Thoracic aorta (tissue), 2 donors: ENCODE measurements around the gene ASIC4. TPM values are rescaled to one million over a fixed set of nuclear protein-coding genes. Genes with fewer than 3 reads are reported as not detected.
A peak's percentile ranks its signal among the peaks of the same experiment; 100 is the strongest.

Experiments
- ATAC-seq: fragments of 150-250 bp; one replicate; pipeline ENCODE4 v1.8.0; 2017; ENCODE audit warnings: low read depth; ENCODE audit not compliant: insufficient number of reproducible peaks, low FRiP score
- DNase-seq: peaks from one replicate; pipeline ENCODE4 v3.0.0-alpha.2; 2020; ENCODE audit warnings: low spot score
- H3K27ac ChIP-seq, 2 donors: fragments of 200-600 bp; sonication (generic); 1 replicate in 1 of 2; 2 replicates in 1 of 2; pipeline ENCODE4 v1.5.1; 2016; ENCODE audit warnings: mild to moderate bottlenecking in 2 of 2, moderate library complexity in 2 of 2
- H3K27me3 ChIP-seq: fragments of 200-600 bp; sonication (generic); replicated peaks from 2 replicates; pipeline ENCODE4 v1.6.0; 2016; ENCODE audit warnings: mild to moderate bottlenecking; ENCODE audit not compliant: insufficient read depth
- H3K36me3 ChIP-seq: fragments of 200-600 bp; sonication (generic); one replicate; pipeline ENCODE4 v1.5.1; 2016
- H3K4me1 ChIP-seq, 2 donors: fragments of 200-600 bp; sonication (generic); 1 replicate in 1 of 2; 2 replicates in 1 of 2; pipeline versions ENCODE4 v1.5.1 to v1.6.0; 2016; ENCODE audit warnings: low read depth in 2 of 2, mild to moderate bottlenecking in 1 of 2; ENCODE audit not compliant: control insufficient read depth in 1 of 2
- H3K4me3 ChIP-seq: fragments of 200-600 bp; sonication (generic); 2 replicates; pipeline ENCODE4 v1.5.1; 2016; ENCODE audit warnings: mild to moderate bottlenecking
- H3K9me3 ChIP-seq: fragments of 200-600 bp; sonication (generic); 2 replicates; pipeline ENCODE4 v1.5.1; 2016
- total RNA-seq, 2 donors: library from RNA; depleted of rRNA; stranded (reverse); fragments of >200 nt; gene quantifications; one replicate each; pipeline versions ENCODE4 v1.1.0 to v1.2.3, GENCODE V29; 2016
- TF ChIP-seq, protein P1 (sequence below): fragments of 200-600 bp; sonication (generic); IDR thresholded peaks from one replicate; pipeline ENCODE4 v1.5.1; 2019; ENCODE audit warnings: antibody characterized with exemption

The ASIC4 gene
- total RNA-seq, 2 donors from 2014 or later = 0.41 TPM; not detected in 1

DNA sequence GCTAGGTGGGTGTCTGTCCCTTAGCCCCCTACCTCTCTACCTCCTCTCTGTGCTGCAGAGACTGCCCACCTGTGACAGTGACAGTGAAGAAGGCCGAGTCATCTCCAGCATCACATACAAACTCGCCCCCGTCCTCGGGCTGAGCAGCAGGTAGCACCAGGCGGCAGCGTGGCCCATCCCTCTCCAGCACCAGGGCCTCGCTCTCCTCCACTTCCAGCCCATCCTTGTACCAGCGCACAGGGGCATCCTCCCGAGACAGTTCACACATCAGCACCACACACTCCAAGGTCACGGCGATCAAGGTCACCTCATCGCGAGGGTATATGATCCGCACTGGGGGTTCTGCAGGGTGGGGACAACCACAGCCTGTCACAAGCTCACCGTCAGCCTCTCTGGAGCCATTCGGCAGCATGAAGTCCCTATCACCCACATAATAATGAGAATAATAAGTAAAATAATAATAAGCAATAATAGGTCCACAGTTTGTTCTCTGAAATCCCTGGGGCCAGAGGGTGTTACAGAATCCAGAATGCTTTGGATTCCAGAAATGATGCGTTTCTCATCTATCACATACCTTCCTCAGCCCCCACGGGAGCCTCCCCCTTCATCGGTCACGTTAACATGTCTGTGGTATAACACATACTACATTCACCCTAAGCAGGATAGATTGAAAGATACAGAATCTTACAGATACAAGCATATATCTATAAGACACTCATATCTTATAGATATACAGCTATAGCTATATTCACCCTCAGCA lies 45.1 kb downstream of the ASIC4 start:
- ATAC-seq = no peak
- DNase-seq = no peak
- no peaks in the 10 kb centered on the region for H3K9me3 ChIP-seq
- TF ChIP-seq, protein P1, sequence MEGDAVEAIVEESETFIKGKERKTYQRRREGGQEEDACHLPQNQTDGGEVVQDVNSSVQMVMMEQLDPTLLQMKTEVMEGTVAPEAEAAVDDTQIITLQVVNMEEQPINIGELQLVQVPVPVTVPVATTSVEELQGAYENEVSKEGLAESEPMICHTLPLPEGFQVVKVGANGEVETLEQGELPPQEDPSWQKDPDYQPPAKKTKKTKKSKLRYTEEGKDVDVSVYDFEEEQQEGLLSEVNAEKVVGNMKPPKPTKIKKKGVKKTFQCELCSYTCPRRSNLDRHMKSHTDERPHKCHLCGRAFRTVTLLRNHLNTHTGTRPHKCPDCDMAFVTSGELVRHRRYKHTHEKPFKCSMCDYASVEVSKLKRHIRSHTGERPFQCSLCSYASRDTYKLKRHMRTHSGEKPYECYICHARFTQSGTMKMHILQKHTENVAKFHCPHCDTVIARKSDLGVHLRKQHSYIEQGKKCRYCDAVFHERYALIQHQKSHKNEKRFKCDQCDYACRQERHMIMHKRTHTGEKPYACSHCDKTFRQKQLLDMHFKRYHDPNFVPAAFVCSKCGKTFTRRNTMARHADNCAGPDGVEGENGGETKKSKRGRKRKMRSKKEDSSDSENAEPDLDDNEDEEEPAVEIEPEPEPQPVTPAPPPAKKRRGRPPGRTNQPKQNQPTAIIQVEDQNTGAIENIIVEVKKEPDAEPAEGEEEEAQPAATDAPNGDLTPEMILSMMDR = no peak
- no peak overlapping the region for H3K4me3 ChIP-seq
- peaks cover 24% of the 10 kb centered on the region for H3K36me3 ChIP-seq
- H3K27ac ChIP-seq = no peak overlapping the region
- H3K4me1 ChIP-seq = no peaks in the 10 kb centered on the region
- no peaks in the 10 kb centered on the region for H3K27me3 ChIP-seq

DNA sequence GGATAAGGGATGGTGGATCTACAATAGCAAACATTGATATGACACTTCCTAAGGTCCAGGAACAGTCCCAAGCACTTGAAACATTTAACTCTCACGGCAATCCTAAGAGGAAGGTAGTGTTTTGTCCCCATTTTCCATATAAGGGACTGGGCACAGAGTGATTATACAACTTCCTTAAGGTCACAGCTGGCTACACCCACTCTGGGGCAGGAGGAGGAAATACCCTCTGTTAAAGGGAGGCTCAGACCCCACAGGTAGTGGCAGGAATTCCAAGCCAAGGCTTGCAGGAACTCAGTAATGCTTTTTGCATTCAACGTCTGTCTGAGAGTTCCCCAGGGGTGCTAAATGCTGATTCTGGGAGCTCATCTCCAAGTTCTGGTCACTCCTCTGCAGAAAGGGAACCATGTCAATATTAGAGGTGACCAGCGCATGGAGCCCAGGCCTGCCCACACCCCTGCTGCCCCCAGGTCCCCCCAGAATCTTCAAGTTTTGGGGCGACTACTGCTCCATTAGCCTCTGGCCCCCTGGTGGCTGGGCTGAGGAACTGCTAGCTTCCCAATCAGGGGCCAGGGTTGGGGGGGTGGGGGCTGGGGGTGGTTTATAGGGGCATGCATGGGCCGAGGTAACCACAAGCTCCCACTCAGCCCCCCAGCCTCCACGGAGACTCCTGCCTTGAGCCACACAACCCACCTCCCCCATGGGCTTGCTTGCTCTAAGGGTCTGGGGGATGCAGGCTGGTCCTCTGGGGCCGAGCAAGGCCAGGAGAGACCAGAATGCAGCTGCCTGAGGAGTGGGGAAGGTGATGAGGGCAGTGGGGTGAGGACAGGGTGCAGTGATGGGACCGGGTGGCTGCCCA lies 46.0 kb downstream of the ASIC4 start:
- H3K27ac ChIP-seq = no peak overlapping the region
- ATAC-seq (no peak), DNase-seq (no peak)
- H3K4me3 ChIP-seq = no peak overlapping the region
- no peaks in the 10 kb centered on the region for H3K9me3 ChIP-seq
- TF ChIP-seq, protein P1 = peak; percentile 87
- peaks cover 29% of the 10 kb centered on the region for H3K36me3 ChIP-seq
- H3K4me1 ChIP-seq = no peaks in the 10 kb centered on the region
- H3K27me3 ChIP-seq = no peaks in the 10 kb centered on the region

DNA sequence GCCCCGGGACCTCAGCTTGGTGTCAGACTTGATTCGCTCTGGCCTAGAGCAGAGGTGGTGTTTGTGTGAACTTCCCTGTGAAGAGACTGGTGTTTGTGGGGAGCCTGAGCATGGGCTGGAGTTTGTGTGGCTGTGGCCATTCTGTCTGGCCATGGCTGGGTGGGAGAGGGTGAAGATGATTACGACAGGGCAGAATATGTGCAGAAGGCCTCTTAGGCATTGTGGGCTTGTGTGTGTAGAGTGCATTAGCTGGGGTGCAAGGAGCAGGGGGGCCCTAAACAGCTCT lies 46.6 kb downstream of the ASIC4 start:
- no peak for ATAC-seq
- H3K36me3 ChIP-seq = peaks cover 29% of the 10 kb centered on the region

DNA sequence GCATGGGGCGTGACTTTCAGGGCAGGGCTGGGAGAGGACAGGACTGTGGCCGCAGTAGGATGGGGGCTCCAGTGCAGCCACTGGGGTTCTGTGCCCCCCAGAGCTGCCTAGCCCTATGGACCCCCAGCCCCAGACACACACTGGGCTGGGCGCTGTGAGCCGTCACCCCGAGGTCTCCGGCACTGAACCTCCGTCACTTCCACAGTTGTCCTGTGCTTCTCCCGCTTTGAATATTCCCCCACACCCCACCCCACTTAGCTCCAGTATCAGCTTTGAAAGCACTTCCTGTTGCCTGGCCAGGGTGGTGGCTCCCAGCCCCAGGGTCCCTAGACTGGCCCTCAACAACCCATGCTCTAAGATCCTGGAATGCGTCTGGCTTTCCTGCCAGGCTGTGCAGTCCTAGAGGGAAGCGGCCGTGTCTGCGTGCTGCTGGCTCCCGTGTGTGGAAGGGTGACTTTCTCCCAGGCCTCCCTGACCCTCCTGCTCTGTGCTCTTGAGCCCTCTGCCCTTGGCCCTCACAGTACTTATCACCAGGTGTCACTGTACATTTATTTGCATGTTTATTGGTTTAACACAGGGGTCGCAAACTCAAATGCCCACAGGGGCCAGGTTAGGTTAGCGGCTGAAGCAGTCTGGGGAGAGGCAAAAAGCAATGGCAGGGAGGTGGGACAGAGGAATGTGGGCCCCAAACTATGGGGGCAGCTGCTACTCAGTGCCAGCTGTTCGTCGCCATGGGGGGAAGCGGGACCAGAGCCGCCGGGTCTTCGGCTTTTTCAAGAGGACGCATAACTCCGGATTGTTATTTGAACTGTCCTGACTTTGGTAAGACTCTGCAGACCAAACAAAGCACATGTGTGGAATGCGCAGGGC lies 47.1 kb downstream of the ASIC4 start:
- H3K27me3 ChIP-seq = no peaks in the 10 kb centered on the region
- no peak overlapping the region for H3K4me3 ChIP-seq
- H3K36me3 ChIP-seq = peaks cover 31% of the 10 kb centered on the region
- no peaks in the 10 kb centered on the region for H3K4me1 ChIP-seq
- ATAC-seq = no peak
- no peak overlapping the region for H3K27ac ChIP-seq
- TF ChIP-seq, protein P1 = no peak
- H3K9me3 ChIP-seq = no peaks in the 10 kb centered on the region
- DNase-seq = no peak

More for the DNA sequence above, 46.6 kb downstream of the ASIC4 start:
- H3K27ac ChIP-seq = no peak overlapping the region
- TF ChIP-seq, protein P1 = no peak
- H3K4me1 ChIP-seq = no peaks in the 10 kb centered on the region
- H3K9me3 ChIP-seq = no peaks in the 10 kb centered on the region
- H3K27me3 ChIP-seq = no peaks in the 10 kb centered on the region
- H3K4me3 ChIP-seq = no peak overlapping the region
- DNase-seq = no peak
